A549 (cell line): ENCODE measurements around the gene ATRX. TPM values are rescaled to one million over a fixed set of nuclear protein-coding genes. Genes with fewer than 3 reads are reported as not detected.

Experiments
- ATAC-seq, 2 experiments: fragments of 200-7000 bp in 1 of 2; fragments of >200 bp in 1 of 2; cut with Nextera tagmentation in 1 of 2; cut with Tn5 transposase in 1 of 2; 3 replicates each; pipeline versions ENCODE4 v1.8.0 to v1.9.1; 2018 to 2020; ENCODE audit warnings: mild to moderate bottlenecking in 1 of 2, moderate library complexity in 1 of 2
- CTCF ChIA-PET: fragments of 300-600 bp; sonication (Branson Sonifier 250); formaldehyde crosslinking; extraction: SDS; loops from one replicate; lab custom pipeline; 2021; ENCODE audit warnings: antibody characterized with exemption, inconsistent platforms; lab: Yijun Ruan, JAX
- POLR2A ChIA-PET: fragments of 350-600 bp; formaldehyde crosslinking; extraction: SDS; loops from one replicate; lab custom pipeline; 2021; ENCODE audit warnings: antibody characterized with exemption, inconsistent platforms; lab: Yijun Ruan, JAX
- DNase-seq, 2 experiments: peaks; one replicate each; pipeline versions ENCODE4 v3.0.0 to v3.0.0-alpha.2; 2011 to 2016; ENCODE audit warnings: low read depth in 1 of 2, low spot score in 1 of 2
- FAIRE-seq: peaks from 2 replicates; lab custom pipeline; 2011; peaks lifted over from hg19 to GRCh38; lab: Jason Lieb, UNC
- H3K27ac ChIP-seq, 2 experiments: fragments of >200 bp; sonication (Bioruptor Twin); formaldehyde crosslinking; 3 replicates each; pipeline ENCODE4 v1.5.1; 2016 to 2017
- H3K4me1 ChIP-seq: fragments of >200 bp; sonication (Bioruptor Twin); formaldehyde crosslinking; 3 replicates; pipeline ENCODE4 v1.6.1; 2016
- H3K4me2 ChIP-seq: fragments of >200 bp; sonication (Bioruptor Twin); formaldehyde crosslinking; 3 replicates; pipeline ENCODE4 v1.6.1; 2016
- H3K4me3 ChIP-seq: fragments of >200 bp; sonication (Bioruptor Twin); formaldehyde crosslinking; 3 replicates; pipeline ENCODE4 v1.5.1; 2016
- H3K9me3 ChIP-seq: fragments of >200 bp; sonication (Bioruptor Twin); formaldehyde crosslinking; 3 replicates; pipeline ENCODE4 v1.6.1; 2016
- CBX8 ChIP-seq: fragments of 200-600 bp; sonication (generic); IDR thresholded peaks from 2 replicates; pipeline ENCODE4 v1.6.1; 2016
- CHD4 ChIP-seq: fragments of 200-600 bp; sonication (generic); IDR thresholded peaks from 2 replicates; pipeline ENCODE4 v1.6.1; 2016; ENCODE audit warnings: antibody characterized with exemption, mild to moderate bottlenecking, borderline replicate concordance
- EP300 ChIP-seq, 2 experiments: fragments of >200 bp; sonication (Bioruptor Twin); formaldehyde crosslinking; IDR thresholded peaks; 2 replicates in 1 of 2; 3 replicates in 1 of 2; pipeline ENCODE4 v1.6.1; 2016 to 2017
- FOSB ChIP-seq: fragments of 250-450 bp; sonication (Bioruptor Pico); IDR thresholded peaks from 2 replicates; pipeline ENCODE4 v1.5.0; 2020; ENCODE audit warnings: mild to moderate bottlenecking, moderate library complexity
- FOSL2 ChIP-seq, 2 experiments: fragments of 450-650 bp in 1 of 2; fragments of >200 bp in 1 of 2; sonication (Bioruptor Twin) in 1 of 2; formaldehyde crosslinking; IDR thresholded peaks; 2 replicates each; pipeline versions ENCODE4 v1.5.0 to v1.6.1; 2016 to 2020; ENCODE audit warnings: mild to moderate bottlenecking in 1 of 2, moderate library complexity in 1 of 2
- FOXS1 ChIP-seq: fragments of 250-450 bp; sonication (Bioruptor Pico); IDR thresholded peaks from 2 replicates; pipeline ENCODE4 v1.5.0; 2020; ENCODE audit warnings: mild to moderate bottlenecking, moderate library complexity
- HEYL ChIP-seq: fragments of 250-450 bp; sonication (Bioruptor Pico); IDR thresholded peaks from 2 replicates; pipeline ENCODE4 v1.8.0; 2021; ENCODE audit warnings: mild to moderate bottlenecking, moderate library complexity
- JUN ChIP-seq, 2 experiments: fragments of >200 bp; sonication (Bioruptor Twin); formaldehyde crosslinking; IDR thresholded peaks; 2 replicates in 1 of 2; 3 replicates in 1 of 2; pipeline ENCODE4 v1.6.1; 2016 to 2017
- MAFK ChIP-seq: fragments of 450-650 bp; IDR thresholded peaks from 2 replicates; pipeline ENCODE4 v1.6.1; 2014; ENCODE audit not compliant: partially characterized antibody
- MAZ ChIP-seq: fragments of 150-350 bp; IDR thresholded peaks from 2 replicates; pipeline ENCODE4 v1.6.1; 2014; ENCODE audit warnings: antibody characterized with exemption, low read depth, low read length, borderline replicate concordance
- NFE2L2 ChIP-seq: fragments of 150-350 bp; conservative IDR thresholded peaks from 2 replicates; pipeline ENCODE4 v1.6.1; 2014; ENCODE audit warnings: low read length
- NPAS2 ChIP-seq: fragments of 250-450 bp; sonication (Bioruptor Pico); IDR thresholded peaks from 2 replicates; pipeline ENCODE4 v1.8.0; 2022; ENCODE audit warnings: mild to moderate bottlenecking, moderate library complexity, borderline replicate concordance
- POLR2AphosphoS2 ChIP-seq: conservative IDR thresholded peaks from 2 replicates; pipeline ENCODE4 v1.6.1; 2012; ENCODE audit warnings: low read length, improper control_type of control experiment, inconsistent platforms
- RAD21 ChIP-seq, 2 experiments: fragments of >200 bp in 1 of 2; sonication (Bioruptor Twin) in 1 of 2; formaldehyde crosslinking in 1 of 2; IDR thresholded peaks in 1 of 2; conservative IDR thresholded peaks in 1 of 2; 2 replicates in 1 of 2; 3 replicates in 1 of 2; pipeline ENCODE4 v1.6.1; 2012 to 2018; ENCODE audit warnings: inconsistent platforms in 1 of 2
- RARB ChIP-seq: fragments of 250-450 bp; sonication (Bioruptor Pico); IDR thresholded peaks from 2 replicates; pipeline ENCODE4 v1.8.0; 2021; ENCODE audit warnings: mild to moderate bottlenecking, moderate library complexity
- RFX5 ChIP-seq: fragments of 450-650 bp; IDR thresholded peaks from 2 replicates; pipeline ENCODE4 v1.7.1; 2014; ENCODE audit warnings: antibody characterized with exemption, mild to moderate bottlenecking, moderate library complexity
- TFCP2L1 ChIP-seq: fragments of 250-450 bp; sonication (Bioruptor Pico); IDR thresholded peaks from 2 replicates; pipeline ENCODE4 v1.5.0; 2021; ENCODE audit warnings: mild to moderate bottlenecking
- TP53 ChIP-seq: fragments of 250-450 bp; sonication (Bioruptor Pico); IDR thresholded peaks from 2 replicates; pipeline ENCODE4 v1.5.0; 2021; ENCODE audit warnings: mild to moderate bottlenecking, moderate library complexity
- ZFP36 ChIP-seq: fragments of 450-650 bp; IDR thresholded peaks from 2 replicates; pipeline ENCODE4 v1.6.1; 2014; ENCODE audit warnings: borderline replicate concordance; ENCODE audit not compliant: partially characterized antibody
- ZNF302 ChIP-seq: fragments of 250-450 bp; sonication (Bioruptor Pico); IDR thresholded peaks from 2 replicates; pipeline ENCODE4 v1.9.0; 2021; ENCODE audit warnings: inconsistent platforms, mild to moderate bottlenecking, moderate library complexity
- WGBS: methylation state at CpG from one replicate; pipeline ENCODE4 v1.1.6; 2017; ENCODE audit errors: missing lambda C conversion rate; 5-methylcytosine and 5-hydroxymethylcytosine counted together
- polyA plus RNA-seq, 4 experiments: library from polyadenylated mRNA; depleted of rRNA in 3 of 4; stranded (reverse); fragments of >200 nt; fragmentation: RNase III in 1 of 4; extraction: RNeasy Plus Mini Kit Qiagen cat#74134 plus additional on column Dnase treatment in 1 of 4; gene quantifications; 2 replicates in 3 of 4; 3 replicates in 1 of 4; pipeline ENCODE4 v1.2.3, GENCODE V29; 2011 to 2017
- TF ChIP-seq, protein P1 (sequence below): IDR thresholded peaks from 2 replicates; pipeline ENCODE4 v1.6.1; 2012; ENCODE audit warnings: low read depth, borderline replicate concordance

ATRX gene
- polyA plus RNA-seq, 2 of the 4 experiments (the other 2 are of a cell fraction): 34.7 to 97.1 TPM

DNA sequence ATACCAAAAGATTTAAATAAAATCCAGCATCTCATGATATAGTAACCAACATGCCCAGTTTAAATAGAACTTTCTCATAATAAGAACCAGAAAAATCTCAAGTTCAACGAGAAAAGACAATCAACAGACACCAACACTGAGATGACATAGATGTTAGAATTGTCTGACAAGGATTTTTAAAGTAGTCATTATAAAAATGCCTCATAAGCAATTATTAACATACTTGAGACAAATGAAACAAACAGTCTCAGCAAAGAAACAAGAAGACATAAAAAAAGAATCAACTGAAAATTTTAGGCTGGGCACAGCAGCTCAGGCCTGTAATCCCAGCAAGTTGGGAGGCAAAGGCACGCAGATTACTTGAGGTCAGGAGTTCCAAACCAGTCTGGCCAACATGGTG lies 220.7 kb downstream of the ATRX start:
- ATAC-seq: no peak
- peaks cover 10% of the 10 kb centered on the region; the same call in 1 of the 3 replicates for H3K9me3 ChIP-seq
- TF ChIP-seq MAFK: peak; percentile 80
- no peak for TF ChIP-seq EP300 (IDR thresholded peaks at IDR 0.05)
- TF ChIP-seq, all 56 proteins: peak for 1
- no peaks in the 10 kb centered on the region for H3K4me1 ChIP-seq
- DNase-seq: no peak
- no peak overlapping the region for H3K4me3 ChIP-seq
- ChIA-PET POLR2A (no interaction called here), CTCF (no interaction called here)
- WGBS: 96% methylated on average over 2 of the region's 2 CpGs
- no peak overlapping the region for H3K27ac ChIP-seq
- H3K4me2 ChIP-seq: no peak overlapping the region
- peak; percentile 78 for FAIRE-seq

DNA sequence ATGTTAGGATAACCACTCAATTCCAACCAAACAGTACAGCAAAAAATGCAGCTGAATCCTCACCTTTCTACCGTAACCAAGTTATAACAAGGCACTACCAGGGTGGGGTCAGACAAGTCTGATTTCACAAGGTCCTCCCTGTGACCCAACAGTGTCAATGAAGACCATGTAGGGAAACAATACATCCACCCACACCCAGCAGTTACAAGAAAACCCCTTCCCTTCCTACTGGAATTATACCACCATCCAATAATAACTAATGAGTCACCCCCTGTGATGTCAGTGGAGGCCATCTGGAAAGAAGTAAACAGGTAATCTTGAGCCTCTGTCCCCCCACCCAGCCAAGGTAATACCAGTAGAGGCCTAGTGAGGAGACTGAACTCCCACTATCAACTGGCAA lies 221.2 kb downstream of the ATRX start:
- no peaks in the 10 kb centered on the region for H3K4me1 ChIP-seq
- no peak for ATAC-seq
- WGBS: 100% methylated on average over 1 of the region's 1 CpG
- ChIA-PET POLR2A (no interaction called here), CTCF (no interaction called here)
- no peak overlapping the region for H3K4me2 ChIP-seq
- no peak for TF ChIP-seq FOSB (CRISPR knock-in tag)
- no peak for TF ChIP-seq MAZ
- no peak for TF ChIP-seq ZFP36
- TF ChIP-seq TFCP2L1 (CRISPR knock-in tag): no peak
- no peak for TF ChIP-seq JUN (IDR thresholded peaks at IDR 0.05)
- TF ChIP-seq ZNF302 (CRISPR knock-in tag): no peak
- TF ChIP-seq RARB (CRISPR knock-in tag): no peak
- TF ChIP-seq FOXS1 (CRISPR knock-in tag): no peak
- no peak for TF ChIP-seq MAFK
- TF ChIP-seq RFX5: no peak
- no peak for TF ChIP-seq TP53 (CRISPR knock-in tag)
- peaks cover 10% of the 10 kb centered on the region; the same call in 1 of the 3 replicates for H3K9me3 ChIP-seq
- FAIRE-seq: peak; percentile 7
- no peak for DNase-seq
- H3K4me3 ChIP-seq: no peak overlapping the region
- H3K27ac ChIP-seq: no peak overlapping the region

DNA sequence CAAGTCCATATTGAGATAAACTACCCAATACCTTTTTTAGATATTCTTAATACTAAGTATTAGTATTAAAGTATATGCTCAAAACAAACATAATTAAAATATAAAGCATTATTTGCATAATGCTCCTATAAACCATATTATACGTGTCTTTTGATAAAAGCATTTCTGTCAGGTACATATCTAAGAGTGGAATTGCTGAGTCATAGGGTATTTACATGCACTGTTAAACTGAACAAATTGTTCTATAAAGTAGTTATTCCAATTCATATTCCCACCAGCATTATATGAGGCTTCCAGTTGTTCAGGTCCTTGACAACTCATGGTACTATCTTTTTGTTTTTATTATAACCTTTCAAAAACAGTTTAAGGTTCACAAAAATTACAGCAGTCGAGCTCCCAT lies 224.6 kb downstream of the ATRX start:
- TF ChIP-seq NFE2L2 (peak; percentile 30; the same call in 1 of the 2 replicates), MAFK (peak; percentile 58), RFX5 (no peak)
- 86% methylated on average over 2 of the region's 2 CpGs for WGBS
- H3K4me1 ChIP-seq: no peaks in the 10 kb centered on the region
- 0 out of 3 replicates have a peak, but pooled peaks cover 3% of the 10 kb centered on the region for H3K9me3 ChIP-seq
- no peak overlapping the region for H3K27ac ChIP-seq
- POLR2A ChIA-PET: no interaction called here
- ATAC-seq (no peak), FAIRE-seq (no peak), DNase-seq (no peak)
- H3K4me3 ChIP-seq: no peak overlapping the region
- CTCF ChIA-PET: interaction anchor here (1.3 kb wide), 1 partner anchor 13 kb away, joined by 3 read pairs; no protein-coding TSS in a partner anchor
- no peak overlapping the region for H3K4me2 ChIP-seq

DNA sequence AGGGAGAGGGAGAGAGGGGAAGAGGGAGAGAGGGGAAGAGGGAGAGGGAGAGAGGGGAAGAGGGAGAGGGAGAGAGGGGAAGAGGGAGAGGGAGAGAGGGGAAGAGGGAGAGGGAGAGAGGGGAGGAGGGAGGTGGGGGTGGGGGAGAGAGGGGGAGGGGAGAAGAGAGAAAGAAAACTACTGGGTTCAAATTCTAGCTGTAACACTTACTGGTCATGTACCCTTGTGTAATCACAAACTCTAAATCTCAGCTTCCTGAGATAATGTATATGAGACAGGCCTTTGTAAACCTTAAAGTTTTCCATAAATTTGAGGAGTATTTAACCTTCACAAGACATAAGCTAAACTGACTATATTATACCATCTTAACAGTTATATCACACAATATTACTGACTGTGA lies 229.7 kb downstream of the ATRX start:
- H3K4me1 ChIP-seq: no peaks in the 10 kb centered on the region
- H3K4me2 ChIP-seq: no peak overlapping the region
- no peaks in the 10 kb centered on the region for H3K9me3 ChIP-seq
- no peak for FAIRE-seq
- DNase-seq: no peak
- TF ChIP-seq NPAS2: no peak
- no peak for TF ChIP-seq JUN (IDR thresholded peaks at IDR 0.05)
- no peak for TF ChIP-seq HEYL
- TF ChIP-seq CHD4: no peak
- no peak for TF ChIP-seq CBX8
- TF ChIP-seq, protein P1, sequence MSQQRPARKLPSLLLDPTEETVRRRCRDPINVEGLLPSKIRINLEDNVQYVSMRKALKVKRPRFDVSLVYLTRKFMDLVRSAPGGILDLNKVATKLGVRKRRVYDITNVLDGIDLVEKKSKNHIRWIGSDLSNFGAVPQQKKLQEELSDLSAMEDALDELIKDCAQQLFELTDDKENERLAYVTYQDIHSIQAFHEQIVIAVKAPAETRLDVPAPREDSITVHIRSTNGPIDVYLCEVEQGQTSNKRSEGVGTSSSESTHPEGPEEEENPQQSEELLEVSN: no peak
- TF ChIP-seq FOSL2 (IDR thresholded peaks at IDR 0.05): no peak
- no peak for TF ChIP-seq FOSL2 (CRISPR knock-in tag; IDR thresholded peaks at IDR 0.05)
- TF ChIP-seq ZNF302 (CRISPR knock-in tag): no peak
- no peak for TF ChIP-seq RAD21 (conservative IDR thresholded peaks at IDR 0.05 in 1 of 2, IDR thresholded peaks at IDR 0.05 in 1 of 2)
- no peak for TF ChIP-seq POLR2AphosphoS2
- no peak for TF ChIP-seq RFX5
- POLR2A ChIA-PET: no interaction called here
- H3K4me3 ChIP-seq: no peak overlapping the region
- no peak for ATAC-seq
- H3K27ac ChIP-seq: no peak overlapping the region
- CTCF ChIA-PET: no interaction called here
